ENCODE measurements around the gene KDM8. TPM values are rescaled to one million over a fixed set of nuclear protein-coding genes. Genes with fewer than 3 reads are reported as not detected.
A peak's percentile ranks its signal among the peaks of the same experiment; 100 is the strongest.

KDM8 gene
- total RNA-seq, 2 donors from 2014 or later, result 6.0 to 18.5 TPM

DNA sequence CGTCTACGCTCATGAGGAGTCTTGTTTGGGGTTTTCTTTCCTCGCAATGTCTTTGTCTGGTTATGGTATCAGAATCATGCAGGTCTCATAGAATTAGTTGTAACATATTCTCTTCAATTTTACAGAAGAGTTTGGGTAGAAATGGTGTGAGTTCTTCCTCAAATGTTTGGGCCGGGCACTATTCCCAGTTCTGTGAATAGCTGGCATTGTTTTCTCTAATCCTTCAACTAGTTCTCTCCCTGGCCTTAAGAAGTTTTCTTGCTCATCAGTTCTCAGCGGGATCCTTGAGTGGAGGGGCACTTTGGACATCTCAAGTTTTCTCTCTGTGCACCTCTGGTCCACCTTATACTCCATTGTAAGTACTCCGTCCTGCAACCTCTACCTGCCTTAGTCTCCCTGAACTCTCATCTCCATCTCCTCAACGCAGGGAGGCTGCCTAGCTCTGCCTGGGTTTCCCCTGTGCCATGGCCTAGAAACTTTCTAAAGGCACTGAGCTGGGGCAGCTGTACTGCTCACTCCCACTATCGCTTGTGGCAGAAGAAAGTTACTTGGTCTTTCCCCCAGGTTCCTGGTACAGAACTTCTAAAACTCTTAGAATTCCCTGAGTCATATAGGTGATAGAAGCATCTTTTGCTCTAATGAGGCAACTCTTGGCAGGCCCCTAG lies 48.3 kb downstream of the KDM8 start:
- 90 to 98% methylated on average over 8 of the region's 8 CpGs for WGBS, 2 donors
- ATAC-seq (no peak), DNase-seq (no peak)
- peaks cover 0 to 3% of the 10 kb centered on the region in 2 donors for H3K36me3 ChIP-seq (replicated peaks in 1 of 2; ENCODE audit: insufficient read depth in 1 of 2, low read depth in 2 of 2)
- no peaks in the 10 kb centered on the region for H3K4me1 ChIP-seq
- TF ChIP-seq, protein P1, sequence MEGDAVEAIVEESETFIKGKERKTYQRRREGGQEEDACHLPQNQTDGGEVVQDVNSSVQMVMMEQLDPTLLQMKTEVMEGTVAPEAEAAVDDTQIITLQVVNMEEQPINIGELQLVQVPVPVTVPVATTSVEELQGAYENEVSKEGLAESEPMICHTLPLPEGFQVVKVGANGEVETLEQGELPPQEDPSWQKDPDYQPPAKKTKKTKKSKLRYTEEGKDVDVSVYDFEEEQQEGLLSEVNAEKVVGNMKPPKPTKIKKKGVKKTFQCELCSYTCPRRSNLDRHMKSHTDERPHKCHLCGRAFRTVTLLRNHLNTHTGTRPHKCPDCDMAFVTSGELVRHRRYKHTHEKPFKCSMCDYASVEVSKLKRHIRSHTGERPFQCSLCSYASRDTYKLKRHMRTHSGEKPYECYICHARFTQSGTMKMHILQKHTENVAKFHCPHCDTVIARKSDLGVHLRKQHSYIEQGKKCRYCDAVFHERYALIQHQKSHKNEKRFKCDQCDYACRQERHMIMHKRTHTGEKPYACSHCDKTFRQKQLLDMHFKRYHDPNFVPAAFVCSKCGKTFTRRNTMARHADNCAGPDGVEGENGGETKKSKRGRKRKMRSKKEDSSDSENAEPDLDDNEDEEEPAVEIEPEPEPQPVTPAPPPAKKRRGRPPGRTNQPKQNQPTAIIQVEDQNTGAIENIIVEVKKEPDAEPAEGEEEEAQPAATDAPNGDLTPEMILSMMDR (IDR thresholded peaks at IDR 0.05), result no peak
- TF ChIP-seq POLR2A (IDR thresholded peaks at IDR 0.05), result no peak
- no peak overlapping the region for H3K4me3 ChIP-seq
- no peaks in the 10 kb centered on the region for H3K9me3 ChIP-seq
- H3K27me3 ChIP-seq, result no peaks in the 10 kb centered on the region
- intact Hi-C loops (cut with DNase I), result no loop called here
- no peak overlapping the region for H3K27ac ChIP-seq

DNA sequence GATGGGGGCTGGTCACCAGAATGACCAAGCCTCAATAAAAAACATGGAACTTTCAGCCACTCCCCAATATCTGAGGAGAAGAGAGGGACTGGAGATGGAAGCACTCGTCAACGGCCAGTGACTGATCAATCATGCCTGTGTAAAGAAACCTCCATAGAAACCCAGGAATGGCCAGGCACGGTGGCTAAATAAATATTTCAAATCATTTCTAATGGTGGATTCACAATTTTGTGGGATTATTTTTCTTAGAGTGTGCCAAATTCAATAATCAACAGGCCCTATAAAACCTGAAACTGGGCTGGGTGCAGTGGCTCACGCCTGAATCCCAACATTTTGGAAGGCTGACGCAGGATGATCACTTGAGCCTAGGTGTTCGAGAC lies 48.9 kb downstream of the KDM8 start:
- intact Hi-C loops (cut with DNase I), result no loop called here
- Histone ChIP-seq H3K4me3 (no peak overlapping the region), H3K9me3 (no peaks in the 10 kb centered on the region), H3K27ac (no peak overlapping the region), H3K36me3 (replicated peaks in 1 of 2; ENCODE audit: insufficient read depth in 1 of 2, low read depth in 2 of 2) (peaks cover 0 to 7% of the 10 kb centered on the region in 2 donors), H3K4me1 (no peaks in the 10 kb centered on the region), H3K27me3 (no peaks in the 10 kb centered on the region)
- ATAC-seq (no peak), DNase-seq (no peak)
- WGBS, 2 donors, result 91 to 92% methylated on average over 6 of the region's 6 CpGs
- TF ChIP-seq POLR2A (IDR thresholded peaks at IDR 0.05), result no peak
- TF ChIP-seq, protein P1 (IDR thresholded peaks at IDR 0.05), result no peak

DNA sequence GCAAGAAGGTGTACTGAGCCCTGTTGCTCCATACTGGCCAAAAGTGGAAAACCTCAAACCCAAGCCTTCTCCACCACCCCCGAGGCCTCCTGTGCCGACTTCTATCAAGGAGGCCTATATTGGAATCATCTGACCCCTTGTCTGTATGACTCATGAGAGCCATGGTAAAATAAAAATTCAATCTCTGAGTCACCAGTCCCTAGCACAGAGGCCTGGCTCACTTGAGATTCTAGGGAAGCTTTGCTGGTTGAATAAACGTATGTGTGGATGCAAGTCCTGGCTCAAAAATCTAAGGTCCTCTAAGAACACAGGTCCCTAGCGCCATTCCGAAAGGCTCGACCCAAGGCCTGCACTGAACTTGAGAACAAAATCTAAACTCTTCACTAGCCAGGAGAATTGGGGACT lies 50.2 kb downstream of the KDM8 start:
- ATAC-seq (peak; percentile 33), DNase-seq (no peak)
- peak overlapping the region in 2 of 4 donors; percentile 18 to 40 for H3K27ac ChIP-seq
- peaks cover 0 to 7% of the 10 kb centered on the region in 2 donors for H3K36me3 ChIP-seq (replicated peaks in 1 of 2; ENCODE audit: insufficient read depth in 1 of 2, low read depth in 2 of 2)
- TF ChIP-seq, protein P1 (IDR thresholded peaks at IDR 0.05), result no peak
- no peak for TF ChIP-seq POLR2A (IDR thresholded peaks at IDR 0.05)
- H3K4me3 ChIP-seq, result no peak overlapping the region
- no peaks in the 10 kb centered on the region for H3K4me1 ChIP-seq
- 77 to 82% methylated on average over 6 of the region's 6 CpGs for WGBS, 2 donors
- intact Hi-C loops (cut with DNase I), result no loop called here
- H3K9me3 ChIP-seq, result no peaks in the 10 kb centered on the region
- H3K27me3 ChIP-seq, result no peaks in the 10 kb centered on the region

DNA sequence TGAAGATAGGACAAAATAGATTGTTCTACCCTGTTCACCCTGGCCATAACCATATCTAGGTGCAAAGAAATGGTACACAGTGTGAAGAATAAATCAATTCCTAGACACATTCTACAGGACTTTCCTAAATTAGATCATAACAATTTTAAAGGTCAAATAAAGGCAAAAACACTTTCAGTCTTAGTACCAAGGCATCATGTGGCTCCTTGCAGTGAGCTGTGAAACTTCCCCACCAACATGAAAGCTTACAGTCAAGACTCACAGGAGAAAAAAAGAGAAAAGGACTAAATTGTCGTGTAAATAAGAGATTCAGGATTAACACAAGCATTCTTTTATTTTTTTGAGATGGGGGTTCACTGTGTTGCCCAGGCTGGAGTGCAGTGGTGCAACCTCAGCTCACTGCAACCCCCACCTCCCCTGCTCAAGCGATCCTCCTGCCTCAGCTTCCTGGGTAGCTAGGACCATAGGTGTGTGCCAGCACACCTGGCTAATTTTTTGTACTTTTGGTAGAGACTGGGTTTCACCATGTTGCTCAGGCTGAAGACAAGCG lies 51.0 kb downstream of the KDM8 start:
- H3K4me3 ChIP-seq, result no peak overlapping the region
- H3K27ac ChIP-seq, result peak overlapping the region in 2 of 4 donors; percentile 18 to 40
- DNase-seq, result no peak
- intact Hi-C loops (cut with DNase I), result no loop called here
- no peaks in the 10 kb centered on the region for H3K27me3 ChIP-seq
- ATAC-seq, result no peak
- no peaks in the 10 kb centered on the region for H3K4me1 ChIP-seq
- WGBS, 2 donors, result 84 to 94% methylated on average over 3 of the region's 3 CpGs
- TF ChIP-seq, protein P1 (IDR thresholded peaks at IDR 0.05), result no peak
- no peak for TF ChIP-seq POLR2A (IDR thresholded peaks at IDR 0.05)
- H3K36me3 ChIP-seq (replicated peaks in 1 of 2; ENCODE audit: insufficient read depth in 1 of 2, low read depth in 2 of 2), result peaks cover 0 to 7% of the 10 kb centered on the region in 2 donors
- no peaks in the 10 kb centered on the region for H3K9me3 ChIP-seq

DNA sequence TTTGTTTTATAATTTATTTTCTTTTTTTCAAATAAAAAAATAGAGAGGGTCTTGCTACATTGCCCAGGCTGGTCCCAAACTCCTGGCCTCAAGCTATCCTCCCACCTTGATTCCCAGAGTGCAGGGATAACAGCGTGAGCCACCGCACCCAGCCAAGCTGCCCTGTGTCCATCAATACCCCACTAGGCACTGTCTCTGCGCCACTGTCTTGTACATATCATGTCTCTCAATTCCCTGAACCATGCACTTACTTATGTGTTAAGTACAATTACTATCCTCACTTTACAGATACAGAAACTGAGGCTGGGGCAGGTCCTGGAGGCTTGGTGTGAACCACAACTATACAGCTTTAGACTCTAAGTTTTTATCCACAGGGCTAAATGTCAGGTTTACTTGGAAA lies 53.5 kb downstream of the KDM8 start:
- Histone ChIP-seq H3K27me3 (no peaks in the 10 kb centered on the region), H3K27ac (no peak overlapping the region), H3K4me1 (peaks cover 5% of the 10 kb centered on the region), H3K36me3 (replicated peaks in 1 of 2; ENCODE audit: insufficient read depth in 1 of 2, low read depth in 2 of 2) (peaks cover 0 to 7% of the 10 kb centered on the region in 2 donors), H3K4me3 (no peak overlapping the region), H3K9me3 (no peaks in the 10 kb centered on the region)
- 98% methylated on average over 3 of the region's 3 CpGs for WGBS, 2 donors
- intact Hi-C loops (cut with DNase I), result no loop called here
- DNase-seq, result no peak
- TF ChIP-seq POLR2A (IDR thresholded peaks at IDR 0.05), result no peak
- TF ChIP-seq, protein P1 (IDR thresholded peaks at IDR 0.05), result no peak
- no peak for ATAC-seq
